HG03354 (cell line): ENCODE data around the gene MSH3.
"Not testable (repeated sequence)": the region's sequence is repeated elsewhere in the genome, so short reads cannot be mapped to it uniquely, and the experiment has no call there.

Source experiments
- ATAC-seq: cut with Tn5 transposase; IDR thresholded peaks from one replicate; pipeline ENCODE4 v1.9.1; 2021; ENCODE audit warnings: mild to moderate bottlenecking; ENCODE audit not compliant: unreplicated experiment, poor library complexity, severe bottlenecking

Gene MSH3

DNA sequence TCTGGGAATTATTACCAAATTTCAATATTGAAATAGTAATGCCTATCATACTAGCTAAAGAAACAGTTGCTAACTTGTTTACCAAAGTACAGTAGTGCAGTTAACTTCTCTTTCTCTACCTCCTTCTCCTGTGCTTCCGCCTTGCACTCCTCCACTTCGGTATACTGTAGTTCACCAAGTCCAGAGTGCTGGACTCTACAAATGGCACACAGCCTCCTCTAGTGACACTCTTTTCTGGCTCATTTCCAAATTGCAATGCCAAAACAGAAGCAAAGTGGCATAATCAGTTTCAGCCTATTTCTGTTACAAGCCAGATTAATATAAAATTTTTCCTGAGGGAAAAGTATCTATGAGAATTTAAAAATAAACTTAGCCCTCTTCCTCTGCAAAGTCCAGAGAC is 219.7 kb downstream of the MSH3 start:
- no peak for ATAC-seq

DNA sequence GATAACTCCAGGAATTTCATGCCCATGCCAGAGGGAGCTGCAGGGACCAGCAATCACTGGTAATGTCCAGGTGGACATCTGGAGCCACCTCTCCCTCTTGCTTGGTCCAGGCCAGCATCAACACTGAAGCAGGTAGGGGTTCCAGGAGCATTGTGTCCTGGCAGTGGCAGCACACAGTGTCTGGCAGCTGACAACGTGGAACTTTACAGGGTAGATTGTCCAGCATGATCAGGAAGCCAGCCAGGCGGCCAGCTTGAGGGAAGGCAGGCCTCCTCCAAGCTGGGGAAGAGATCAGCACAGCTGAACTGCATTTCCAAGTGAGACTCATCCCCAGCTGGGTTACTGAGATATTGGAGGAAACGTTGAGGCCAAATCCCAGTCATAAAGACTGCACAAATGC is 223.1 kb downstream of the MSH3 start:
- ATAC-seq: no peak

DNA sequence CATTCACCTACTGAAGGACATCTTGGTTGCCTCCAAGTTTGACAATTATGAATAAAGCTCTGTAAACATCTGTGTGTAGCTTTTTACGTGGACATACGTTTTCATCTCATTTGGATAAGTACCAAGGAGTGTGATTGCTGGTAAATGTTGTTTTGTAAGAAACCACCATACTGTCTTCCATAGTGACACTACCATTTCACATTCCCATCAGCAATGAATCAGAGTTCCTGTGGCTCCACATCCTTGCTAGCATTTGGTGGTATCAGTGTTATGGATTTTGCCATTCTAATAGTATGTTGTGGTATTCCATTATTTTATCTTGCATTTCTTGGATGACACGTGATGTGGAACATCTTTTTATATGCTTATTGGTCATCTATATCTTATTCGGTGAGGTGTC is 227.3 kb downstream of the MSH3 start:
- no peak for ATAC-seq

DNA sequence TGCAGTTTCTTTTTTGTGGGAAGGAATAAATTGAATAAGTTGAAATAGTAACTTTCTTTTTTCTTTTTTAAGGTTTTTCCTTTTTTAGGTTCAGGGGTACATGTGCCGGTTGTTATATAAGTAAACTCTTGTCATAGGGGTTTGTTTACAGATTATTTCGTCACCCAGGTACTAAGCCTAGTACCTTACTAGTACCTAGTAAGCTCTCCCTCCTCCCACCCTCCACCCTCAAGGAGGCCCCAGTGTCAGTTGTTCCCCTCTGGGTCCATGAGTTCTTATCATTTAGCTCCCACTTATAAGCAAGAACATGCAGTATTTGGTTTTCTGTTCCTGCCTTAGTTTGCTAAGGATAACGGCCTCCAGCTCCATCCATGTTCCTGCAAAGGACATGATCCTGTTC is 228.9 kb downstream of the MSH3 start:
- not testable (repeated sequence) for ATAC-seq

DNA sequence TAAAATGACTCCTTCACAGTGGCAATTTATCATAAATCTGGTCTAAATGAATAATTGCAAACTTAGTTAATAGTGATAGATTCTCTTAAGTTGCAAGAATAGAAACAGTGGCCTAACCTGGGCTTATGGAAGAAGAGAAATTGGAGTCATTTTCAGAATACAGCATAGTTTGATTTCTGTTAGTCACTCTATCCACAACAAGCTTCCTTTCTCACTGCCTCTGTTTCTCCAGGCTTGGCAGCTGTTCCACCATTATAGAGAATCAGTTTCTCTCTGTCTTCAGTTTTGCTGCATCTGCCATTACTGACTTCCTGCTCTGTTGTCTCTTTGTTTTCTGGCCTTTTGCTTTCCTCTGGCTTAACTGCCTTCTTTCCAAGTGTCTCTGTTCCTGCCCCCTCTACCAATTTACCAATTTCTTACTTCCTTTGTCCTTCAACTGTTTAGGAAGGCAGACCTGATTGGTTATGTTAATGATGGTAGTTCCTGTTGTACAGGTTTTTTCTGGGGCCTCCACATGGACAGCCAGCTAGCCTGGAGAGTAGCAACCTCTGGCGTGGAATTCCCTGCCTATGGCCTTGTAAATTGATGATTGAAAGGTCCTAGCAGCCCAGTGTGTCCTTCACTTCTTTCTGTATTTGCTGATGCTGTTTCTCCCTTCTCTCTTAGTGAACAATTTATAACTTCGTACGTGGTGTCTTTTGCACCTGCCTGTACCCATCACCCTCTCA is 229.8 kb downstream of the MSH3 start:
- ATAC-seq: no peak

DNA sequence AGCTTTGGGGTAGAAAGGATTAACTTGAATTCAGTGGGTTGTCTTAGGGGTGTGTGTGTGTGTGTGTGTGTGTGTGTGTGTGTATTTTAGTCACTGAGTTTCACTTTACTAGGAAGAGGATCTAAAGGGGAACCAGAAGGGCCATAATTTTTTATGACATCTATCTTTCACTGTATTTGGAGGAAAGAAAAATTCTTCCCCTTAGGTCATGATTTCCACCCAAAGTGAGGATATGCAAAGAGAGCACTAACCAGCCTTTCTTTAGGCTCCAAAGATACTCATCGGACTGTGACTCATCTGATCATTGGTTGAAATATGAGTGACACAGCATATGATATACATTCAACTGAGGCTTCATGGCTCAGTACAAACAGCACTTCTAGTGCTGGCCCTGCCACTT is 230.5 kb downstream of the MSH3 start:
- no peak for ATAC-seq

DNA sequence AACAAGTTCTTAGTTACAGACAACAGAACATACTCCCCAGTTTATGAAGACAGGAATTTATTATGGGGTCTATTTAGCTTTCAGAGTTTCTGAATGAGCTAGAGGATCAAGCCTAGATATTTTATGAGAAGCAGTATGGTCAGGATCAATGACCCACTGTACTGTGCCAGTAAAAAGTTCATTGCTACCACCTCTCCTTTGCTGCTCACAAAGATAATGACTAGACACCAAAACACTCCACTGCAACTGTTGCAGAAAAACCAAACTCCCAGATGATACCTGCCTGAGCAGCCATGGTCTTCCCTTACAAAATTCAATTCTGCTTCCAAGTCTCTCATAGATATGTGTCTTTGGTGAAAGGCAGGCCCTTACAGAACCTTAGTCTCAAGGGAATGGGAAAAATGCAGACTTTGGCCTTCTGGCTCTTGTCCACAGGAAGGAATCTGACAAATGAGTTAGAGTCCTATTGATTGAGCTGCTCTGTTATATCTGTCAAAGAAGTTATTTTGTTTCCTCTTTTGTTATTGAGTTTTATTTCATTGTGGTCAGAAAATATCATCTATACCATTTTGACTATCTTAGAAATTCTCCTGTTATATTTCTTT is 231.0 kb downstream of the MSH3 start:
- no peak for ATAC-seq

DNA sequence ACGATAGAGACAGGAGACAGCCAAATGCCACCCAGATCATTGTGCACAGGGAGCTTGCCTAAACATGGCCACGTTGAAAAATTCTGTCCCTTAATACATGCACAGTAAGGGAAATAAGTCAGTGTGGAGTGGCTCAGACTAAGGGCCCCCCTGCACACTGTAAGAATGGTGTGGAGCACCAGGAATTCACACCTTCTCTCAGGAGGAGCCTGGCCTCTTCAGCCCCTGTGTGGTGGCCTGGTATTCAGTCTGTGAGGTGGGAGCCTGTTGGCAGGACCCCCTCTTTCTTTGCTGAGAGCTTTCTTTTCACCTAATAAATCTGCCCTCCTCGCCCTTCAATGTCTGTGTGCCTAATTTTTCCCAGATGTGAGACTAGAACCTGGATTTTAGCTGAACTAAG is 239.6 kb downstream of the MSH3 start:
- no peak for ATAC-seq

DNA sequence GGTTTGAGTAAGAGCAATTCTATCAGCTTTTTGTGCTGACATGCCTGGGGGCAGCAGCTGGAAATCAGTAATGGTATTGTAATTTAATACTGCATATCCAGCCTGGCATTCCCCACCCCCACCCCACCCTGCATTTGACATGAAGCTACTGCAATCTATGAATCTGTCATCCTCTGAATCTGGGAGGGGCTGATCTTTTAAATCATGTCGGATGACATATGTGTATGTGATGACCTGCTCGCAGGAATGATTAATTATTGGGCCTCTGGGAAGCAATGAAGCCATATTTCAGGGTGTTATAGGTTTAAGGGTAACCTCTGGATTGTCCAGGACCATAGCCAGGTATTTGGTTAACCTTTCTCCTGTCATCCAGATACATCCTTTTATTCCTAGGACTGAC is 241.1 kb downstream of the MSH3 start:
- no peak for ATAC-seq

DNA sequence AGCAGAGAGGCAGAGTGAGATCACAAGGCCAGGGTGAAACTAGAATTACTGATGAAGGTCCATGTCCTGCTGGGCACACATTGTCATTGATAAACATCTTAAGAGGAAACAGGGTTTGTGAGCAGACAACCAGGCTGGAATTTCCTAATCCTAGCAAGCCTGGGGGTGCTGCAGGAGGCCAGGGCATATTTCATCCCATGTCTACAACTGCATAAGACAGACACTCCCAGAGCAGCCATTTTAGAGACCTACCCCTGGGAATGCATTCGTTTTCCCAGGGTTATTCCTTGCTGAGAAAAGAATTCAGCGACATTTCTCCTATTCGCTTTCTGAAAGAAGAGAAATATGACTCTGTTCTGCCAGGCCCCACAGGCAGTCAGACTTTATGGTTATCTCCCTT is 248.2 kb downstream of the MSH3 start:
- ATAC-seq: not testable (repeated sequence)

DNA sequence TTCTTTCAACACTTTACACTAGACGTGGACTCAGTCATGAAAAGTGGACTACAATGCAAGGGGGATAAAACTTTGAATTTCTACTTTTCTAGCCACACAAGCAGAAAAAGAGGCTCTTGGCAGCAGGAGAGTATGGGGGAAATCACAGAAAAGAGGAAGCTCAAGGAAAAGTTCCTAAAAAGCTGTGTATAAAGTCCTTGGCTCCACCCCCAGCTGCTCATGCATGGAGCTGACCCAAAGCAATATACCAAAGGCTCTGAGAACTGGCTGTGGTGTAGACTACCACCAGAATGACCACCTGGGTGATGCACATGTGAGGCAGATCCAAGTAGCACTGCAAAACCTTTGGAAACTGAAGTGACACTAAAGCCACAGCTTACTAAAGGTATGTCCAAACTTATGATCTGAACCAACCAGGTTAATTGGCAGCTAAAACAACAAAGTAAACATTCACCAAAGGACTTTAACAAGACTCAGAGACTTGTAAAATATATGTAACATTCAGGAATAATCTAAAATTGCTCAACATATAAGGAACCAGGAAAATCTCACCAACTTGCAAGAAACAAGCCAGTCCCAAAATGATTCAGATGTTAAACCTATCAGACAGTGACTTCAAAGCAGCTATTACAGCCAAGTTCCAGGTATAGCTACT is 250.2 kb downstream of the MSH3 start:
- ATAC-seq: no peak

DNA sequence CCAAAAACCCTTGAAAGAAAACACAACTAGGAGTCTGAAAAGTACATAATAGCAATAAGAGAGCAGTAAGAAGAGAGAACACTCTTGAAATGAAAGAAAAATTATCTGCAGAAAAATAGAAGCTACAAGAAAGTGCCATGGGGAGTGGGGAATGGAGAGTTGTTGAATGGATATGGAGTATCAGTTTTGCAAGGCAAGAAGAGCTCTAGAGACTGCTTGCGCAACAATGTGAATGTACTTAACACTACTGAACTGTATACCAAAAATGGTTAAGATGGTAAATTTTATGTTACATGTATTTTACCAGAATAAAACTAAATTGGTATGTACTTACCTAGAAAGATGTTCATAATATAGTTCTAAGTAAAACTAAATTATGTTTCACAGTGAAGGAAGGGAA is 251.0 kb downstream of the MSH3 start:
- ATAC-seq: no peak

DNA sequence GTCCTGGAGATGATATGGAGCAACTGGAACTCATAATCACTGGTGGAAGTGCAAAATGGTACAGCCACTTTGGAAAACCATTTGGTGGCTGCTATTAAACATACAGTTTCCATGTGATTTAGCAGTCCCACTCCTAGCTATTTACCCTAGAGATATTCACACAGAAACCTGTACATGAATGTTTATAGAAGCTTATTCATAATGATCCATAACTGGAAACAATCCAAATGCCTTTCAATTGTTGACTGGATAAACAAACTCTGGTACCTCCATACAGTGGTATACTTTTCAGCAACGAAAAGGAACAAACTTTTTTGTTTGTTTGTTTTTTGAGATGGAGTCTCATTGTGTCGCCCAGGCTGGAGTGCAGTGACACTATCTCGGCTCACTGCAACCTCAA is 258.0 kb downstream of the MSH3 start:
- no peak for ATAC-seq

DNA sequence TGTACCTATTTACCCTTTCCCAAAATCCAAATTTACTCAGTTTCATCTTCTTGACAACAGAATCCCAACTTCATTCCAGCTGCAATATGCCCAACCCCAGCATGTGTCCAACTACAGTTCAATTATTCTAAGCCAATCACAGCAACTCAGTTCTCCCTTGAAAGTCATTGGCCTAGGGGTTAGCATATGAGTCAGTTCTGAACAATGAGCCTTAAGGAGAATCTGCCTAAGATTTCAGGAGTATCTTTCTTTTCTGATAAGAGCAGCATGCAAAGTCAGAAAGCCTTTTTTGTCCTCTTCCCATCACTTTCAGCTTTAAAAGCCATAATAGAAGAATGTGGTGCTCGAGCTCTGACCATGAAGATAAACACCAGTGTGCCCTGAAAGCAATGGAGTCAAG is 261.3 kb downstream of the MSH3 start:
- no peak for ATAC-seq

DNA sequence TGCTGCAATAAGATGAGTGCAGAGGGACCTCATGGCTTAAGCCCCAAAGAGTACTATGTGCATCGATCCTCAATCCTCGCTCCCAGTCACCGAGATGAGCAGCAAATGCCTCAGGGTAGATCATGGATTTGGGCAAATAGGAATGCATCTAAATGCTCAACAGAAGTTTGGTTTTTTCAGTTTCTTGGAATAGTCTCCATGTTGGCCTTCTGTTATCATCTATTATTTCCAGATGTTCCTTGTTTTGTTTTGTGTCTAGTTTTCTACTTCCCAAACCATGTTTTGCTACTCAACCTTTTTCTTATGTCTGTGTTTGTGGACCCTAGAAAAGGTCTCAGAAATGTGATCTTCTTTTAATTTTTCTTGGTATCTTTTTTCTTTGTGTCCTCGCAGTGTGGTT is 262.2 kb downstream of the MSH3 start:
- ATAC-seq: no peak

DNA sequence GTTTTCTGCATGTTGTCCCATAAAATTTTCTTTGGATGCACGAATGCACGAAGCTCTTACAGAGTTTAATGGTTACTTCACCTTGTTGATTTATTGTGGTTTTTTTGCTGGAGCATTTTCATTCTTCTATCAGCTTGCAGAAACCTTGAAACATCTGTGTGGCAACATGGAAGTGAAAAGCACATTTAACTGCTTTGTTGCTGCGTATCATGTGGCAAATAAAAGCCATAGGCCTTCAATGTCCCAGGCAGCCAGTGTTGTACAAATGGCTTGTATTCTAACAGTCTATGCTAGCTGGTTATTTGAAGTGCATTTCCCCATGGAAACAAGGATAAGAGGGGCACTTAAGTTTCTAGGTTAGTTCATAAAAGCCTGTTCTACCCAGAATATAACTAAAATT is 263.2 kb downstream of the MSH3 start:
- no peak for ATAC-seq

DNA sequence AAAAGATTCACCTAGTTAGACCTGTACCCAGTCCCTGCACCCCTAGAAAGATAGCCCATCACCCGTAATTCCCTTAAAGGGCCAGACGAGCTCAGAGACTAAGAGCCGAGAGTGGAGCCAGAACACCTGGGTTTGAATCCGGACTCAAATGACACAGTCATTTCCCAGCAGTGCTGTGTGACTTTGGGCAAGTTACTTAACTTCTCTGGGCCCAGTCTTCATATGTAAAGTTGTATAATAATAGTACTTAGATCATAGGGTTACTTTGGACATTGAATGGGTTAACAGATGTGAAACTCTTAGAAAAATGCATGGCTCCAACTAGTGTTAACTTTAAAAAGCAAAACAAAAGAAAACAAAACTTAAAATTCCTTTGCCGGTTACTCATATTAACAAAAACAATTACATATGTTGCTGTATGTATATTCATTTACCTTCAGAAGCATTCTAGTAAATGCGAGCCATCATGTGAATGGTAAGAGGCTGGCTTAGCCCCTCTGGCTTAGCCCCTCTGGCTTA is 265.3 kb downstream of the MSH3 start:
- ATAC-seq: no peak

DNA sequence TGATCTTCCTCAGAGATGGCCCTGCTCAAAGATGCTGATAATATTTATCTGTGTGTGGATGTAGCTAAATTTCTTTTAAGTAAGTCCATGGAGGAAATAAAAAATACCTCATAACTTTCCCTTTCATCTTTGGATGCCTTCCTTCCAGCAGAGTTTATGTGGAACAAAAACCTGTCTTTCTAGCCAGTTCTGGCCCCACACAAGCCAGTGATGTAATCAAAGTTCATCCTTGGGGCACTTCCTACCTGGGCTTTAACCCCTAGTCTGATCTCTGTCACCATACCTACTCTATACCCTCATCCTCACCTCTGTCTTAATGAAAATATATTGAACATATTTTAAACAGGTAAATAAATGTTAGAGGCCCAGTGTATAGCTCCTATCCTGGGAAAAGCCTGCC is 265.9 kb downstream of the MSH3 start:
- no peak for ATAC-seq

DNA sequence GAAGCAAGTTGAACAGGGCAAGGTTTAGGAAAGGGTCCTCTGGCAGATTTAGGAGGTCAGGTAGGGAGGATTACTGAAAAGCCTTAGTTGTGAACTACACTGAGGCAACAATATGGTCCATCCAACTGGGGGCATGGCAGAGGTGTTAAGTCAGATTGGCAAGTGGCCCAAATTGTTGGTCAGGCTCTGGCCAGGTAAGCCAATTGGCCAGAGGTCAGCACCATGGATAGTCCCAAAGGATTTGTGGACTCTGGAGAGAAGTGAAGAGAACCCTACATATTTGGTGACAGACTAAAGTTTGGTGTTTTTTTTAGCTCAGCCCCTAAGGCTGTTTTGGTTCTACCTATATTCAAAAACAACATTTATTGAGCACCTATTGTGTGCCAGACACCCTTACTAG is 266.6 kb downstream of the MSH3 start:
- no peak for ATAC-seq

DNA sequence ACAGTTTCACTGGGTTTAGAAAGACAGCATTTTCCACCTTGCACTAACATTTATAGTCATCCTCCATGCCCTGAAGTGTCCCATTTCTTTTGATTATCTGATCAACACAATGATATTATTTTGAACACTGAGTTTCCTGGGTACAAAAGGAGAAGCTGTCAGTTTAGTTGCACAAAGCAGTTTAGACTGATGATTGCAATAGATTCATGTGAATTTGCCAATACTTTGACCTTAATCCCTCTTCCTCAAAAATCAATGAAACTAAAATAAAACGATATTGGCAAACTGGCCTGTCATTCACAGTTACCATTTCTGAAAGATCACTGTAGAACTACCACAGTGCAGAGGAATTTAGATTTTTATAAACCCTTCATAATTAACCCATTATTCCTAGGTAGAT is 271.5 kb downstream of the MSH3 start:
- no peak for ATAC-seq
